WTC11 (cell line): ENCODE measurements around the gene PCSK5.
"Not testable (repeated sequence)": the region's sequence is repeated elsewhere in the genome, so short reads cannot be mapped to it uniquely, and the experiment has no call there.

Experiments used
- CREM ChIP-seq: sonication (generic); formaldehyde crosslinking; IDR thresholded peaks from 2 replicates; pipeline ENCODE4 v1.8.1; 2022; ENCODE audit warnings: mild to moderate bottlenecking, missing genetic modification reagents, moderate library complexity
- CTCF ChIP-seq: fragments of 200-600 bp; IDR thresholded peaks from 2 replicates; pipeline ENCODE4 v1.8.0; 2022; ENCODE audit warnings: antibody characterized with exemption
- FOXP1 ChIP-seq: sonication (generic); formaldehyde crosslinking; IDR thresholded peaks from 2 replicates; pipeline ENCODE4 v1.8.0; 2022; ENCODE audit warnings: missing genetic modification reagents, mild to moderate bottlenecking, moderate library complexity, borderline replicate concordance
- JUN ChIP-seq: sonication (generic); formaldehyde crosslinking; IDR thresholded peaks from 2 replicates; pipeline ENCODE4 v1.8.0; 2023; ENCODE audit warnings: mild to moderate bottlenecking, missing genetic modification reagents
- MAX ChIP-seq: sonication (generic); formaldehyde crosslinking; IDR thresholded peaks from 2 replicates; pipeline ENCODE4 v1.8.0; 2022; ENCODE audit warnings: mild to moderate bottlenecking, missing genetic modification reagents
- SMAD3 ChIP-seq: sonication (generic); formaldehyde crosslinking; IDR thresholded peaks from 2 replicates; pipeline ENCODE4 v1.8.0; 2022; ENCODE audit warnings: missing genetic modification reagents, mild to moderate bottlenecking, borderline replicate concordance
- SP1 ChIP-seq: sonication (generic); formaldehyde crosslinking; conservative IDR thresholded peaks from 2 replicates; pipeline ENCODE4 v1.8.1; 2022; ENCODE audit warnings: missing genetic modification reagents

GRCh38 chr9:75900893-75901524 lies 10.5 kb downstream of the PCSK5 start:
- not testable (repeated sequence) for TF ChIP-seq JUN (CRISPR knock-in tag); CTCF; SMAD3; FOXP1 (CRISPR knock-in tag); SP1 (CRISPR knock-in tag); MAX (CRISPR knock-in tag); CREM
